ENCODE measurements around the gene TCTN3.

TCTN3 gene

DNA sequence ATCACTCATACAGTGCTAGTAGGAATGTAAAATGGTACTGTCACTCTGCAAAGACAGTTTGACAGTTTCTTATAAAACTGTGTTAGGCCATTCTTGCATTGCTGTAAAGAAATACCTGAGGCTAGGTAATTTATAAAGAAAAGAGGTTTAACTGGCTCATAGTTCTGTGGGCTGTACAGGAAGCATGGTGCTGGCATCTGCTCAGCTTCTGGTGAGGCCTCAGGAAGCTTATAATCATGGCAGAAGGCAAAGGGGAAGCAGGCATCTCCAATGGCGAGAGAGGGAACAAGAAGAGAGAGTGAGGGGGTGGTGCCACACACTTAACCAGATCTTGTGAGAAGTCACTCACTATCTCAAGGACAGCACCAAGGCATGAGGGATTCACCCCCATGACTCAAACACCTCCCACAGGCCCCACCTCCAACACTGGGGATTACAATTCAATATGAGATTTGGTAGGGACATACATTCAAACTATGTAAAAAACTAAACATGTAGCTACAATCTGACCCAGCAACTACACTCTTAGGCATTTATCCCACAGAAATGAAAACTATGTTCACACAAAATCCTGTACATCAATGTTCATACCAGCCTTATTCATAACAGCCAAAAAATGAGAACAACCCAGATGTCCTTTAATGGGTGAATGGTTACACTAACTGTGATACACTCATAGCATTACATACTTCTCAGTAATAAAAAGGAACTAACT lies 42.2 kb downstream of the TCTN3 start:
- H3K4me3 ChIP-seq (ENCODE audit: control insufficient read depth, low read depth, low read length) = no peak overlapping the region
- TF ChIP-seq CTCF (IDR thresholded peaks at IDR 0.05; ENCODE audit: control insufficient read depth, insufficient read depth, low read depth, low read length, missing control alignments) = no peak
- no peak for DNase-seq (ENCODE audit: low read depth)

DNA sequence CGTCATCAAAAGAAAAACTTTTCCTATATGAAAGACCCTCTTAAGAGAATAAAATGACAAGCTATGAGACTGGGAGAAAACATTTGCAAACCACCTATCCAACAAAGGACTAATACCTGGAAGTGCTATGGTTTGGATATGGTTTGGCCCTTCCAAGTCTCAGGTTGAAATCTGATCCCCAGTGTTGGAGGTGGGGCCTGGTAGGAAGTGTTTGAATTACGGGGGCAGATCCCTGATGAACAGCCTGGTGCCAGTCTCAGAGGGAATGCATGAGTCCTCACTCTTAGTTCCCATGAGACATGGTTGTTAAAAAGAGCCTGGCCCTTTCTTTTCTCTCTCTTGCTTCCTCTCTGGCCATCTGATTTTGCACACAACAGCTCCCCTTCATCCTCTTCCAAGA lies 43.5 kb downstream of the TCTN3 start:
- DNase-seq (ENCODE audit: low read depth) = no peak
- TF ChIP-seq CTCF (IDR thresholded peaks at IDR 0.05; ENCODE audit: control insufficient read depth, insufficient read depth, low read depth, low read length, missing control alignments) = no peak
- H3K4me3 ChIP-seq (ENCODE audit: control insufficient read depth, low read depth, low read length) = no peak overlapping the region

GRCh38 chr10:95648138-95648537 lies 45.6 kb downstream of the TCTN3 start:
- TF ChIP-seq CTCF (IDR thresholded peaks at IDR 0.05; ENCODE audit: control insufficient read depth, insufficient read depth, low read depth, low read length, missing control alignments) = no peak
- no peak for DNase-seq (ENCODE audit: low read depth)
- H3K4me3 ChIP-seq (ENCODE audit: control insufficient read depth, low read depth, low read length) = no peak overlapping the region

- no peak for TF ChIP-seq CTCF (IDR thresholded peaks at IDR 0.05; ENCODE audit: control insufficient read depth, insufficient read depth, low read depth, low read length, missing control alignments)
- DNase-seq (ENCODE audit: low read depth) = no peak
- no peak overlapping the region for H3K4me3 ChIP-seq (ENCODE audit: control insufficient read depth, low read depth, low read length)
Measured at GRCh38 chr10:95646160-95646559, 47.6 kb downstream of the TCTN3 start.

DNA sequence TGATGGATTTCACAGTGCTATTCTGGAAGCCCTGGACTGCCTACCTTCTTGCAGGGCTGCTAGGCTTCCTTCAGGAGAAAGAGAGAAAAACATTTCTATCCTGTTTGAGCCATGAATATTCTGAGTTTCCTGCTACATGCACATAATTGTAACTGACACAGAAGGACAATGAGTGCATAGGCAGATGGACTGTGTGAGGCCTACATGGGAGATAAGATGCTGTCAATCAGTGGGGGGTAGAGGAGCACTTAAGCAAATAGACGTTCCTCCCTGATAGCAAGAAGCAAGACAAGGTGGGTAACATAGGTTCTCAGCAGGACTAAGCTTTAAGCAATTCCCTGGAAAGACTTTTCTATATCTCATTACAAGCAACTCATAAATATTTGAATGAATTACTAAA lies 48.8 kb downstream of the TCTN3 start:
- DNase-seq (ENCODE audit: low read depth) = no peak
- TF ChIP-seq CTCF (IDR thresholded peaks at IDR 0.05; ENCODE audit: control insufficient read depth, insufficient read depth, low read depth, low read length, missing control alignments) = no peak
- H3K4me3 ChIP-seq (ENCODE audit: control insufficient read depth, low read depth, low read length) = no peak overlapping the region

DNA sequence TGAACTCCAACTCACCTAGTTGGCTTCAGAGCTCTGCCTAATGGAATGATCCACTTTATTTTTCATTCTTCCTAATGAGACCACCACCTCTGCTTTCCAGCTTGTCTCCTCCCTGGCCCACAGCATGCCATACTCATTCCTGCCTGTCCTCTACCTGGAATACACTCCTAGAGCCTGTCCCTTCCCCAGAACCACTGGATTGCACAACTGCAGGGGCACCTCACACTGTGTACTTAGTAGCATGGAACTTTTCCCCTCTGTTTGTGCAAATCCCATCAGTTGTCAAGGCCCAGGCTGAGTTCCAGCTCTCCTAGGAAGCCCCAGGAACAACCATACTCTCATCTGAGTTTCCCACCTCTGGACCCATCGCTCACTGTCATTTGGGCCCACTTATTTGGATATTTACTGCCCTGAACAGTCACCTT lies 52.8 kb downstream of the TCTN3 start:
- no peak for DNase-seq (ENCODE audit: low read depth)
- TF ChIP-seq CTCF (IDR thresholded peaks at IDR 0.05; ENCODE audit: control insufficient read depth, insufficient read depth, low read depth, low read length, missing control alignments) = no peak

More for the DNA sequence above, 52.8 kb downstream of the TCTN3 start:
- H3K4me3 ChIP-seq (ENCODE audit: control insufficient read depth, low read depth, low read length) = no peak overlapping the region
